Mesangial cell (primary cell): ENCODE results near the gene NRBF2. TPM values are rescaled to one million over a fixed set of nuclear protein-coding genes. Genes with fewer than 3 reads are reported as not detected.

Experiments used
- total RNA-seq: library from RNA; depleted of rRNA; stranded (reverse); fragments of >200 nt; gene quantifications from 2 replicates; pipeline ENCODE4 v1.2.3, GENCODE V29; 2015

Gene NRBF2
- total RNA-seq = 11.2 and 12.7 TPM in 2 replicates

DNA sequence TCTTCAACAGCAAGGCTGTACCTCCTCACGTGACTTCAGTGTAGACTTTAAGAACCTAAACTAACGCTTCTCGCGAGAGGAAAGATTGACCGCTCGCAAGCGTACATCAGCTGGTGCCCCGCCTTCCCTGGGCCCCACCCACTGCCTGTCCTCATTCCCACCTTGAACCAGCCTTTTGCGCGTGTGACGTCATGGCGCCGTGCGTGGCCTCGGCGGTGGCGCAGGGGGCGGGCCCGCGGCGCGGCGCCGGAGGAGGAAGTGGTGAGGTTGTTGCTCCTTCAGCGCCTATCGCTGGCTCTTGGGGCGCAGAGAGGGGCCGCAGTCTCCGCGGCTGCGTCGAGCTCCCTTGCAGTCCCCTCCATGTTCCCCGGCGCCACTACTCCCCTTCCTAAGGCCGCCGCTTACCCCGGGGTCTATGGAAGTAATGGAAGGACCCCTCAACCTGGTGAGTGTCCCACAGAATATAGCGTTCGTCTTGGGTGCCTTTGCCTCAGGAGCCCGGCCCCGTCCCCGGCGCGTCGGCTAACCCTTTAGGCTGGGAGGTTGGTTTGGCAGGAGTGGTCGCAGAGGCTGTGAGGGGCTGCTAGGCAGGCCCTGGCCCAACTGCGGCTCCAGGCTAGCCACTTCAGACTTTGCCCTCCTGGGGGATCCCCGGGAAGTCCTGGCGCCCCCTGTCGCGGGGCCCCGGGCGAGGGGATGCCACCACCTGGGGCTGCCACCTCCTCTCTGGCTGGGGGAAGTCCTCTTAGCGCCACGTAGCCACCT is at the start of gene NRBF2:
TSS of gene NRBF2 (plus strand) at position 273 of the 765 bp plus-strand sequence. CDS start at position 416, 143 bp downstream.

